ENCODE measurements around the gene RANGAP1.

DNA sequence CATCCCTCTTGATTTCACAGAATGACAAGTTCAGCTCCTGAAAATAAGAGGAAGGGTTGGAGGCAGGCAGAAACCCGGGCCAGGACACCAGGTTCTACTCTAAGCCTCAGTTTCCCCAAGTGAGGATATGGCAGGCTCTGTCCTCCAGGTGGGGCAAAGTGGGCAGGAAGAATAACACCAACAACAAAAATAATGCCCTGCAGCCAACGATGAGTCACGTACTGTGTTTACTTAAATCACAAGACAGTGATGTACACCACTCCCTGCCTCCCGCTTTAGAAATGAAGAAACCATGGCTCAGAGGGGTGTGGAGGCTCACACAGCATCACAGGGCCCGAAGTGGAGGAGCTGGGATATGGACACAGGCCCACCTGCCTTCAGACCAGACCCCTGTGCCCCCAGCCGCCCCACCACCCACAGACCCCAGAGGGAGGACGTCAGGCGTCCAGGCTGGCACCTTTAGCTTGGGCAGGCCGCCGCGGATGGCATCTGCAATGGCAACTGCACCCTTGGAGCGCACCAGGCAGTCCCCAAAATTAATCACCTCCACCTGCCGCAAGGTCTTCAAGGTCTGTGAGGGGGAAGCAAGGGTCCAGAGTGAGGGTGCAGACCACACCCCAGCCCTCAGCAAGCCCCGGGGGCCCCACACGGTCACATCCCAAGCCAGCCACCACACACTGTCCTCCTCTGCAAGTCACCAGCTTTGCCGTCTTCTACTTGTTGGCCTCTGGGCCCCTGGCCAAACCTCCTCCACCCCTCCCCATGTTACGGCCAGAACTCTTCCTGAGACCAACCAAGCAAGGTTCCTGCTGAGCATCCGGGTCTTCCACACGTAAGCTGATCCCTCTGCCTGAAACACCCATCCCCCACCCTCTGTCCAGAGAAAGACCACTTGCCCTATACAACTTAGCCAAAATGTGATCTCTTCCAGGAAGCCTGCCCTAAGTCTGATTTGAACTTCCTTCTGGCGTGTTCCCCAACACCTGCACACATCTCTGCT lies 29.4 kb downstream of the RANGAP1 start:
- TF ChIP-seq, protein P1, sequence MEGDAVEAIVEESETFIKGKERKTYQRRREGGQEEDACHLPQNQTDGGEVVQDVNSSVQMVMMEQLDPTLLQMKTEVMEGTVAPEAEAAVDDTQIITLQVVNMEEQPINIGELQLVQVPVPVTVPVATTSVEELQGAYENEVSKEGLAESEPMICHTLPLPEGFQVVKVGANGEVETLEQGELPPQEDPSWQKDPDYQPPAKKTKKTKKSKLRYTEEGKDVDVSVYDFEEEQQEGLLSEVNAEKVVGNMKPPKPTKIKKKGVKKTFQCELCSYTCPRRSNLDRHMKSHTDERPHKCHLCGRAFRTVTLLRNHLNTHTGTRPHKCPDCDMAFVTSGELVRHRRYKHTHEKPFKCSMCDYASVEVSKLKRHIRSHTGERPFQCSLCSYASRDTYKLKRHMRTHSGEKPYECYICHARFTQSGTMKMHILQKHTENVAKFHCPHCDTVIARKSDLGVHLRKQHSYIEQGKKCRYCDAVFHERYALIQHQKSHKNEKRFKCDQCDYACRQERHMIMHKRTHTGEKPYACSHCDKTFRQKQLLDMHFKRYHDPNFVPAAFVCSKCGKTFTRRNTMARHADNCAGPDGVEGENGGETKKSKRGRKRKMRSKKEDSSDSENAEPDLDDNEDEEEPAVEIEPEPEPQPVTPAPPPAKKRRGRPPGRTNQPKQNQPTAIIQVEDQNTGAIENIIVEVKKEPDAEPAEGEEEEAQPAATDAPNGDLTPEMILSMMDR (IDR thresholded peaks at IDR 0.05 in 8 of 11, conservative IDR thresholded peaks at IDR 0.05 in 3 of 11): no peak
- no peak for TF ChIP-seq POLR2A (IDR thresholded peaks at IDR 0.05)
- no peak for TF ChIP-seq POLR2AphosphoS5 (IDR thresholded peaks at IDR 0.05)

Data from spleen (tissue), 7 donors.